Choroid plexus epithelial cell (primary cell): ENCODE data around the gene TRIM4.

Experiments
- DNase-seq: peaks from one replicate; pipeline ENCODE4 v3.0.0-alpha.2; 2010; ENCODE audit warnings: low read depth
- H3K4me3 ChIP-seq: 2 replicates; pipeline ENCODE4 v1.5.1; 2011; ENCODE audit warnings: low read depth, mild to moderate bottlenecking, control low read depth, low read length, moderate library complexity
- CTCF ChIP-seq: conservative IDR thresholded peaks from 2 replicates; pipeline ENCODE4 v1.5.1; 2011; ENCODE audit warnings: low read depth, mild to moderate bottlenecking, control low read depth, inconsistent platforms, low read length, moderate library complexity

TRIM4 gene

GRCh38 chr7:99928994-99929729, 9.8 kb upstream of the TRIM4 start, which contains the start of gene GJC3:
TSS of gene GJC3 (minus strand) at chr7:99929620. CDS start at chr7:99929620, 0 bp downstream.
- peak; percentile 66 for DNase-seq
- peak within 1 kb of the TSS; percentile 28 for H3K4me3 ChIP-seq
- TF ChIP-seq CTCF: peak; percentile 46

- no peak for DNase-seq
- no peak for TF ChIP-seq CTCF
- no peak overlapping the region for H3K4me3 ChIP-seq
Observed at GRCh38 chr7:99928188-99928587, 8.9 kb upstream of the TRIM4 start.

- TF ChIP-seq CTCF: no peak
- no peak overlapping the region for H3K4me3 ChIP-seq
Observed at GRCh38 chr7:99927536-99927935, 8.2 kb upstream of the TRIM4 start.

GRCh38 chr7:99926321-99926720, 7.0 kb upstream of the TRIM4 start:
- no peak for TF ChIP-seq CTCF
- DNase-seq: no peak
- no peak overlapping the region for H3K4me3 ChIP-seq

More at GRCh38 chr7:99927536-99927935, 8.2 kb upstream of the TRIM4 start:
- no peak for DNase-seq

- H3K4me3 ChIP-seq: no peak overlapping the region
- TF ChIP-seq CTCF: no peak
- no peak for DNase-seq
Observed at GRCh38 chr7:99923200-99923599, 3.9 kb upstream of the TRIM4 start.

GRCh38 chr7:99920149-99920548, 819 bp upstream of the TRIM4 start:
- peak; percentile 14 for DNase-seq
- no peak for TF ChIP-seq CTCF
- H3K4me3 ChIP-seq: peak overlapping the region; percentile 83

GRCh38 chr7:99919814-99920112, 433 bp upstream of the TRIM4 start:
- no peak for TF ChIP-seq CTCF
- DNase-seq: no peak
- peak overlapping the region; percentile 83 for H3K4me3 ChIP-seq
